NCI-H1092 treated with DMSO at 0.1 percent for 48 hours (cell line): Measurements from ENCODE around the gene VDAC2.
"Not testable (repeated sequence)": the region's sequence is repeated elsewhere in the genome, so short reads cannot be mapped to it uniquely, and the experiment has no call there.

ENCODE experiments used
- DNase-seq: peaks from one replicate; lab custom pipeline; 2025; lab: John Stamatoyannopoulos, UW

Gene VDAC2

GRCh38 chr10:75201793-75202307 lies 8.7 kb upstream of the VDAC2 start:
- DNase-seq = no peak

GRCh38 chr10:75202321-75203045 lies 8.1 kb upstream of the VDAC2 start:
- DNase-seq = no peak

- DNase-seq = not testable (repeated sequence)
Measured at GRCh38 chr10:75203046-75203620, 7.5 kb upstream of the VDAC2 start.

- no peak for DNase-seq
Measured at GRCh38 chr10:75203724-75204123, 6.9 kb upstream of the VDAC2 start.

GRCh38 chr10:75205908-75206307 lies 4.7 kb upstream of the VDAC2 start:
- DNase-seq = no peak

- not testable (repeated sequence) for DNase-seq
Measured at GRCh38 chr10:75206638-75207037, 4.0 kb upstream of the VDAC2 start.

GRCh38 chr10:75207079-75207856 lies 3.3 kb upstream of the VDAC2 start:
- no peak for DNase-seq

GRCh38 chr10:75207857-75208144 lies 2.8 kb upstream of the VDAC2 start:
- DNase-seq = no peak

- DNase-seq = no peak
Measured at GRCh38 chr10:75208181-75208580, 2.4 kb upstream of the VDAC2 start.

- no peak for DNase-seq
Measured at GRCh38 chr10:75209086-75209920, 1.3 kb upstream of the VDAC2 start.

- peak; percentile 74 for DNase-seq
Measured at GRCh38 chr10:75209921-75210281, 695 bp upstream of the VDAC2 start.

- DNase-seq = no peak
Measured at GRCh38 chr10:75211007-75211691, 553 bp downstream of the VDAC2 start.

- DNase-seq = no peak
Measured at GRCh38 chr10:75212343-75212742, 1.7 kb downstream of the VDAC2 start.

GRCh38 chr10:75220274-75220673 lies 9.7 kb downstream of the VDAC2 start:
- no peak for DNase-seq

GRCh38 chr10:75221492-75221891 lies 10.9 kb downstream of the VDAC2 start:
- DNase-seq = not testable (repeated sequence)

- DNase-seq = no peak
Measured at GRCh38 chr10:75223507-75223906, 12.9 kb downstream of the VDAC2 start.

- no peak for DNase-seq
Measured at GRCh38 chr10:75226095-75226494, 15.5 kb downstream of the VDAC2 start.

- DNase-seq = no peak
Measured at GRCh38 chr10:75226656-75227055, 16.1 kb downstream of the VDAC2 start.

- no peak for DNase-seq
Measured at GRCh38 chr10:75228278-75228677, 17.7 kb downstream of the VDAC2 start.

- no peak for DNase-seq
Measured at GRCh38 chr10:75228834-75229233, 18.2 kb downstream of the VDAC2 start.

- DNase-seq = no peak
Measured at GRCh38 chr10:75229971-75230370, 19.4 kb downstream of the VDAC2 start.

GRCh38 chr10:75230600-75231038 lies 20.0 kb downstream of the VDAC2 start:
- DNase-seq = peak; percentile 64
